ENCODE results near the gene EML4.

DNA sequence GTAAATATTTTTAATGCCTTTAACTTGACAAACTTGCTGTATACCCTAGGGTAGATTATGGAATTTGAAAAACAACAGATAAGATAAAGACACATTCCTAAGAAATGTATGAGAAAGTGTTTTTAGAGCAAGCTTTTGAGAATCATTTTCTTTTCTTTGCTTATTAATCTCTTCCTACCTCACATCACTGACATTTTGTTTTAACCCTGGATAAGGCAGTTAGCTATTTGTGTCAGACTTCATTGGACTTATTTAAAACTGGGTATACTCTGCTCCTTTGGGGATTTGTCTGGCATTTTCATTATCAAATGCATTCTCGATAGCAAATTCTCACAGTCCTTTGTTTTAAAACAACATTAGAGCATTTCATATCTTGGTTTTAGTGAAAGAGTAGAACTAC, 17.2 kb downstream of the EML4 start:
- TF ChIP-seq, protein P1, sequence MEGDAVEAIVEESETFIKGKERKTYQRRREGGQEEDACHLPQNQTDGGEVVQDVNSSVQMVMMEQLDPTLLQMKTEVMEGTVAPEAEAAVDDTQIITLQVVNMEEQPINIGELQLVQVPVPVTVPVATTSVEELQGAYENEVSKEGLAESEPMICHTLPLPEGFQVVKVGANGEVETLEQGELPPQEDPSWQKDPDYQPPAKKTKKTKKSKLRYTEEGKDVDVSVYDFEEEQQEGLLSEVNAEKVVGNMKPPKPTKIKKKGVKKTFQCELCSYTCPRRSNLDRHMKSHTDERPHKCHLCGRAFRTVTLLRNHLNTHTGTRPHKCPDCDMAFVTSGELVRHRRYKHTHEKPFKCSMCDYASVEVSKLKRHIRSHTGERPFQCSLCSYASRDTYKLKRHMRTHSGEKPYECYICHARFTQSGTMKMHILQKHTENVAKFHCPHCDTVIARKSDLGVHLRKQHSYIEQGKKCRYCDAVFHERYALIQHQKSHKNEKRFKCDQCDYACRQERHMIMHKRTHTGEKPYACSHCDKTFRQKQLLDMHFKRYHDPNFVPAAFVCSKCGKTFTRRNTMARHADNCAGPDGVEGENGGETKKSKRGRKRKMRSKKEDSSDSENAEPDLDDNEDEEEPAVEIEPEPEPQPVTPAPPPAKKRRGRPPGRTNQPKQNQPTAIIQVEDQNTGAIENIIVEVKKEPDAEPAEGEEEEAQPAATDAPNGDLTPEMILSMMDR (optimal IDR thresholded peaks at IDR 0.05 in 1 of 3, IDR thresholded peaks at IDR 0.05 in 1 of 3, conservative IDR thresholded peaks at IDR 0.05 in 1 of 3; ENCODE audit: extremely low read depth in 1 of 3, insufficient read depth in 2 of 3, low read length in 3 of 3): no peak
- TF ChIP-seq EZH2 (IDR thresholded peaks at IDR 0.05; ENCODE audit: low read length): no peak

Measured in keratinocyte (primary cell).